Measurements from ENCODE around the gene XRCC5.

- TF ChIP-seq POLR2A (IDR thresholded peaks at IDR 0.05; ENCODE audit: low read depth, low read length) (no peak), POLR2AphosphoS5 (IDR thresholded peaks at IDR 0.05; ENCODE audit: low read depth, low read length) (no peak), TAF1 (IDR thresholded peaks at IDR 0.05; ENCODE audit: low read depth, low read length) (no peak), POU2F2 (IDR thresholded peaks at IDR 0.05; ENCODE audit: low read depth, low read length) (no peak)
These were observed 44.5 kb upstream of the XRCC5 start for GRCh38 chr2:216064665-216065064.

Measured in GM12891 (cell line).